Caki2 (cell line): Measurements from ENCODE around the gene CA9. TPM values are rescaled to one million over a fixed set of nuclear protein-coding genes. Genes with fewer than 3 reads are reported as not detected.

Experiments used
- DNase-seq: peaks from one replicate; pipeline ENCODE4 v3.0.0-alpha.2; 2015; ENCODE audit warnings: low read depth
- in situ Hi-C: cut with HindIII; loops from 2 replicates; pipeline ENCODE4 v1.10.0; 2016; ENCODE audit warnings: low sequenced_read_pairs, low pct_unique_long_range_greater_than_20kb, mixed read lengths
- total RNA-seq: library from RNA; depleted of rRNA; stranded (reverse); fragments of >200 nt; shearing (Covaris generic); gene quantifications from 2 replicates; pipeline ENCODE4 v1.2.3, GENCODE V29; 2014; ENCODE audit warnings: low replicate concordance

CA9 gene
- total RNA-seq, 1 experiment from 2014 or later, result 0.30 TPM

- no peak for DNase-seq
- in situ Hi-C loops, result no loop called here
These were observed 8.3 kb upstream of the CA9 start for GRCh38 chr9:35665471-35665818.

- DNase-seq, result no peak
- in situ Hi-C loops, result no loop called here
These were observed 7.7 kb upstream of the CA9 start for GRCh38 chr9:35666045-35666444.

GRCh38 chr9:35666549-35666948 is 7.2 kb upstream of the CA9 start:
- in situ Hi-C loops, result no loop called here
- no peak for DNase-seq

- in situ Hi-C loops, result no loop called here
- DNase-seq, result no peak
These were observed 5.8 kb upstream of the CA9 start for GRCh38 chr9:35667939-35668338.

GRCh38 chr9:35669331-35670145 is 4.2 kb upstream of the CA9 start:
- peak; percentile 67 for DNase-seq
- in situ Hi-C loops, result no loop called here

- no peak for DNase-seq
- in situ Hi-C loops, result no loop called here
These were observed 265 bp downstream of the CA9 start for GRCh38 chr9:35674025-35674361.

- no peak for DNase-seq
- in situ Hi-C loops, result no loop called here
These were observed 1.5 kb downstream of the CA9 start for GRCh38 chr9:35675204-35675603.

- in situ Hi-C loops, result no loop called here
- DNase-seq, result no peak
These were observed 2.1 kb downstream of the CA9 start for GRCh38 chr9:35675732-35676392.

GRCh38 chr9:35679091-35679490 is 5.4 kb downstream of the CA9 start:
- DNase-seq, result no peak
- in situ Hi-C loops, result no loop called here

GRCh38 chr9:35679766-35680330 is 6.1 kb downstream of the CA9 start:
- in situ Hi-C loops, result no loop called here
- no peak for DNase-seq

- no peak for DNase-seq
- in situ Hi-C loops, result no loop called here
These were observed 6.8 kb downstream of the CA9 start for GRCh38 chr9:35680331-35681105.

GRCh38 chr9:35681341-35682002 is 7.7 kb downstream of the CA9 start:
- no peak for DNase-seq
- in situ Hi-C loops, result no loop called here

- DNase-seq, result no peak
- in situ Hi-C loops, result no loop called here
These were observed 8.3 kb downstream of the CA9 start for GRCh38 chr9:35682051-35682450.

- DNase-seq, result no peak
- in situ Hi-C loops, result no loop called here
These were observed 9.0 kb downstream of the CA9 start for GRCh38 chr9:35682520-35683315.

GRCh38 chr9:35683323-35683722 is 9.6 kb downstream of the CA9 start:
- in situ Hi-C loops, result no loop called here
- DNase-seq, result no peak

- in situ Hi-C loops, result no loop called here
These were observed 11.2 kb downstream of the CA9 start for GRCh38 chr9:35684921-35685320.

GRCh38 chr9:35685506-35685905 is 11.8 kb downstream of the CA9 start:
- no peak for DNase-seq
- in situ Hi-C loops, result no loop called here

More at GRCh38 chr9:35684921-35685320, 11.2 kb downstream of the CA9 start:
- DNase-seq, result no peak
